DND-41 (cell line): ENCODE data around the gene ADAMTS9.

Experiments
- ATAC-seq: fragments of 200-7000 bp; cut with Tn5 transposase; 3 replicates; pipeline ENCODE4 v1.9.1; 2021; ENCODE audit warnings: low read depth; ENCODE audit not compliant: insufficient read depth
- DNase-seq: peaks from one replicate; pipeline ENCODE4 v3.0.0-alpha.2; 2020
- H2AFZ ChIP-seq: 2 replicates; pipeline ENCODE4 v1.6.0; 2012; ENCODE audit warnings: low read depth, low read length
- H3K27ac ChIP-seq: 2 replicates; pipeline ENCODE4 v1.5.1; 2012; ENCODE audit warnings: low read length, inconsistent platforms
- H3K27me3 ChIP-seq: fragments of 200-600 bp; sonication (generic); 2 replicates; pipeline ENCODE4 v1.6.0; 2012; ENCODE audit warnings: low read length, mild to moderate bottlenecking, inconsistent platforms; ENCODE audit not compliant: insufficient read depth, poor library complexity
- H3K36me3 ChIP-seq: 2 replicates; pipeline ENCODE4 v1.5.1; 2012; ENCODE audit warnings: low read length, inconsistent platforms; ENCODE audit not compliant: insufficient read depth
- H3K4me1 ChIP-seq: 2 replicates; pipeline ENCODE4 v1.5.1; 2012; ENCODE audit warnings: mild to moderate bottlenecking, low read length; ENCODE audit not compliant: insufficient read depth
- H3K4me2 ChIP-seq: 2 replicates; pipeline ENCODE4 v1.6.0; 2012; ENCODE audit warnings: mild to moderate bottlenecking, moderate library complexity, low read length, inconsistent platforms; ENCODE audit not compliant: insufficient read depth
- H3K4me3 ChIP-seq, 2 experiments: fragments of 200-600 bp in 1 of 2; shearing (Covaris generic) in 1 of 2; 2 replicates each; pipeline ENCODE4 v1.5.1; 2012 to 2016; ENCODE audit warnings: inconsistent platforms in 2 of 2, low read length in 2 of 2, mild to moderate bottlenecking in 2 of 2, low read depth in 1 of 2, moderate library complexity in 1 of 2
- H3K79me2 ChIP-seq: 2 replicates; pipeline ENCODE4 v1.6.0; 2012; ENCODE audit warnings: low read length, inconsistent platforms; ENCODE audit not compliant: insufficient read depth
- H3K9ac ChIP-seq: 2 replicates; pipeline ENCODE4 v1.6.0; 2012; ENCODE audit warnings: low read depth, mild to moderate bottlenecking, inconsistent platforms, low read length, moderate library complexity
- H3K9me3 ChIP-seq: 2 replicates; pipeline ENCODE4 v1.5.1; 2012; ENCODE audit warnings: low read length, moderate library complexity, mild to moderate bottlenecking, inconsistent platforms; ENCODE audit not compliant: insufficient read depth, severe bottlenecking
- H4K20me1 ChIP-seq: 2 replicates; pipeline ENCODE4 v1.6.0; 2012; ENCODE audit warnings: low read length; ENCODE audit not compliant: insufficient read depth
- CTCF ChIP-seq: IDR thresholded peaks from 2 replicates; pipeline ENCODE4 v1.5.1; 2012; ENCODE audit warnings: borderline replicate concordance, low read length, moderate library complexity, mild to moderate bottlenecking; ENCODE audit not compliant: poor library complexity, severe bottlenecking; ENCODE audit errors: extremely low read depth
- EZH2 ChIP-seq: IDR thresholded peaks from 3 replicates; pipeline ENCODE4 v1.6.1; 2012; ENCODE audit warnings: borderline replicate concordance, low read depth, mild to moderate bottlenecking, moderate library complexity, low read length, inconsistent platforms; ENCODE audit not compliant: severe bottlenecking

The ADAMTS9 gene

GRCh38 chr3:64674591-64675076, 13.2 kb downstream of the ADAMTS9 start:
- Histone ChIP-seq H3K9ac (no peak overlapping the region), H3K79me2 (no peaks in the 10 kb centered on the region), H2AFZ (no peak overlapping the region), H3K9me3 (no peaks in the 10 kb centered on the region), H4K20me1 (no peaks in the 10 kb centered on the region), H3K4me3 (no peak overlapping the region), H3K36me3 (no peaks in the 10 kb centered on the region), H3K4me2 (no peak overlapping the region), H3K27me3 (no peaks in the 10 kb centered on the region), H3K4me1 (no peaks in the 10 kb centered on the region), H3K27ac (no peak overlapping the region)
- no peak for DNase-seq
- TF ChIP-seq EZH2 (no peak), CTCF (no peak)
- ATAC-seq: no peak

DNA sequence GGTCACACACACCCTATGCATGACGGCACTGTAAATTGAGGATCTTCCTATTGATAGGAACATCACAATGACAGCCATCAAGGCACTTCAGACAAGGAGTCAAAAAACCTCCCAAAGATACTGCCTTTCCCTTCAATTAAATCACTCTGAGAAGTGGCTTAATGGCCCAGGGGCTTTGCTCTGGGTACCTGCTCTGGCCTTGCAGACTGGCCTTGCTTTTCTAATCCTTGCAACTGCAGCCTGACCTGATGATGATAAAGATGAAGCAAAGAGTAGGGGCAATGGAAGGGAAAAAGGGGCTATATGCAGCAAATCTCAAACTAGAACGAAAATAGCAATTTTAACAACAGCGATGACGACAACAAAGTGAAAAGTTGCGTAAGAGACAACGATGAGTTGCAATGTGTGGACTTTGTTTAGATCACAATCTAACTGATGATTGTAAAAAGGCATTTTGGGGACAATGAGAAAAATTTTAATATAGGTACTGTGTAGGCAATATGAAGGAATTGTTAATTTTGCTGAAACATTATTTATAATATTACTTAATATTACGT, 14.6 kb downstream of the ADAMTS9 start:
- no peak overlapping the region for H3K27ac ChIP-seq
- H3K4me3 ChIP-seq: no peak overlapping the region
- no peaks in the 10 kb centered on the region for H4K20me1 ChIP-seq
- no peak for TF ChIP-seq CTCF
- no peak for TF ChIP-seq EZH2
- H3K79me2 ChIP-seq: no peaks in the 10 kb centered on the region
- H3K4me2 ChIP-seq: no peak overlapping the region
- peaks cover 2% of the 10 kb centered on the region for H3K9me3 ChIP-seq
- DNase-seq (no peak), ATAC-seq (no peak)
- H3K27me3 ChIP-seq: no peaks in the 10 kb centered on the region
- no peaks in the 10 kb centered on the region for H3K4me1 ChIP-seq
- H2AFZ ChIP-seq: no peak overlapping the region
- no peak overlapping the region for H3K9ac ChIP-seq
- no peaks in the 10 kb centered on the region for H3K36me3 ChIP-seq

DNA sequence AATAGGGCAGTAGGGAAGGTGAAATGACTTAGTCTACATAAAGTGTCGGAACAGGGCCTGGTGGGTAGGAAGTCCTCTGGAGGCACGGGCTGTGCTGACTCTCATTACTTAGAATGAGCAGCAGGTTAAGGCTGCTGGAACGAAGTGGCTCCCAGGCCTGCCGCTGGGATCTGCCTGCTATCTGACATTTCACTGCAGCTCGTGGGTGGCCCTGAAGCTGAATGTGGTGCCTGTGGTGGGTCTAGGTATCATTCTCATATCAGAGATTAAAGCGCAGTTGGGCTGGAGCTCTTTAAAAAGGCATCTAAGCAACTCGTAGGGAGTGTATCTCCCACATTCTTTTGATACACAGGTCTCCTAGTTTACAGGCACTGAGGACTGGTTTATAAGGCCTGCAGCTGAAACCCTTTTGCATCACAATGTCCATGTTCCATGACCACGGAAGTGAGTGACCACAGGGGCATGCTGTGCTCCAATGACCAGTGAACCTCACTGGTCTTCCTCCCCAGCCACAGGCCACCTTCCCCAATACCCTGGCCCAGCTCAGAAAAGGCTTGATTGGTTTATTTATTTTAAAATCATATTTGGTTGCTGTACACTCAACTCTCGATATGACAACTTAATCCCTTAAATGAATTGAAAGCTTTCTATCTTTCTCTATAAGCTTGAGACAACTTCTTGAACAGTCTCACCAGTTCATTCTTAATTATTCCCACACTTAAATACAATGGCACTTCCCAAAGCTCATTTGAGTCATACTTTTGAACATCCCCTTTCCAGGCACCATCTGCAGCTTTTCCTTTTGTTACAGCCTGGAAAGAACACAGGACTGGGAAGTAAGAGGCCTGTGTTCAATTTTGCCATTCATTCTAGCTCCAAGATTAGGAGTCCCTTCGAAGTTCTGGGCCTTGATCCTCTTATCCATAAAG, 19.0 kb downstream of the ADAMTS9 start:
- no peak overlapping the region for H2AFZ ChIP-seq
- no peak overlapping the region for H3K4me3 ChIP-seq
- no peak overlapping the region for H3K27ac ChIP-seq
- H3K27me3 ChIP-seq: no peaks in the 10 kb centered on the region
- H4K20me1 ChIP-seq: no peaks in the 10 kb centered on the region
- H3K9ac ChIP-seq: no peak overlapping the region
- peaks cover 3% of the 10 kb centered on the region for H3K9me3 ChIP-seq
- DNase-seq: no peak
- TF ChIP-seq CTCF (no peak), EZH2 (no peak)
- no peak overlapping the region for H3K4me2 ChIP-seq
- no peak for ATAC-seq
- H3K4me1 ChIP-seq: no peaks in the 10 kb centered on the region
- H3K36me3 ChIP-seq: no peaks in the 10 kb centered on the region
- H3K79me2 ChIP-seq: no peaks in the 10 kb centered on the region
